ENCODE data around the gene PHKB. TPM values are rescaled to one million over a fixed set of nuclear protein-coding genes. Genes with fewer than 3 reads are reported as not detected.

Gene PHKB
- total and polyA plus RNA-seq, 2 of the 8 experiments (the other 6 are each of a cell fraction or from before 2014, with no cell fraction given) = 18.6 to 38.3 TPM

- H3K18ac ChIP-seq (ENCODE audit: extremely low read depth, low read length) = no peak overlapping the region
- H2BK20ac ChIP-seq (ENCODE audit: low read length) = no peak overlapping the region
- H3K4ac ChIP-seq (replicated peaks; ENCODE audit: insufficient read length, low read depth, low read length) = no peak overlapping the region
- no peak for DNase-seq (ENCODE audit: low read depth in 1 of 2, low spot score in 2 of 2)
- no peak overlapping the region for H3K27ac ChIP-seq (ENCODE audit: low read depth, low read length)
- no peak for FAIRE-seq
- H4K5ac ChIP-seq (ENCODE audit: insufficient read length, low read depth, low read length) = no peak overlapping the region
- no peak overlapping the region for H3K4me2 ChIP-seq (ENCODE audit: insufficient read depth in 1 of 2, low read depth in 2 of 2, low read length in 2 of 2)
- no peak overlapping the region for H2BK5ac ChIP-seq (ENCODE audit: low read depth, low read length)
- no peak overlapping the region for H4K91ac ChIP-seq (replicated peaks; ENCODE audit: insufficient read length, low read length)
- no peak overlapping the region for H2BK120ac ChIP-seq (replicated peaks; ENCODE audit: low read depth, low read length)
- no peak overlapping the region for H4K8ac ChIP-seq (ENCODE audit: extremely low read depth, insufficient read depth, low read length)
- no peak for TF ChIP-seq BACH1 (IDR thresholded peaks at IDR 0.05; ENCODE audit: low read length)
- TF ChIP-seq, protein P1, sequence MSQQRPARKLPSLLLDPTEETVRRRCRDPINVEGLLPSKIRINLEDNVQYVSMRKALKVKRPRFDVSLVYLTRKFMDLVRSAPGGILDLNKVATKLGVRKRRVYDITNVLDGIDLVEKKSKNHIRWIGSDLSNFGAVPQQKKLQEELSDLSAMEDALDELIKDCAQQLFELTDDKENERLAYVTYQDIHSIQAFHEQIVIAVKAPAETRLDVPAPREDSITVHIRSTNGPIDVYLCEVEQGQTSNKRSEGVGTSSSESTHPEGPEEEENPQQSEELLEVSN (IDR thresholded peaks at IDR 0.05) = no peak
- TF ChIP-seq POLR2A (IDR thresholded peaks at IDR 0.05; ENCODE audit: control extremely low read depth in 1 of 2, low read depth in 2 of 2, low read length in 2 of 2) = no peak
- no peak for TF ChIP-seq RAD21 (IDR thresholded peaks at IDR 0.05 in 1 of 2, conservative IDR thresholded peaks at IDR 0.05 in 1 of 2; ENCODE audit: low read depth in 2 of 2, low read length in 2 of 2)
- TF ChIP-seq CREB1 (IDR thresholded peaks at IDR 0.05) = no peak
- no peak for TF ChIP-seq GABPA (IDR thresholded peaks at IDR 0.05; ENCODE audit: borderline replicate concordance, insufficient read depth, low read length)
- TF ChIP-seq, protein P2, sequence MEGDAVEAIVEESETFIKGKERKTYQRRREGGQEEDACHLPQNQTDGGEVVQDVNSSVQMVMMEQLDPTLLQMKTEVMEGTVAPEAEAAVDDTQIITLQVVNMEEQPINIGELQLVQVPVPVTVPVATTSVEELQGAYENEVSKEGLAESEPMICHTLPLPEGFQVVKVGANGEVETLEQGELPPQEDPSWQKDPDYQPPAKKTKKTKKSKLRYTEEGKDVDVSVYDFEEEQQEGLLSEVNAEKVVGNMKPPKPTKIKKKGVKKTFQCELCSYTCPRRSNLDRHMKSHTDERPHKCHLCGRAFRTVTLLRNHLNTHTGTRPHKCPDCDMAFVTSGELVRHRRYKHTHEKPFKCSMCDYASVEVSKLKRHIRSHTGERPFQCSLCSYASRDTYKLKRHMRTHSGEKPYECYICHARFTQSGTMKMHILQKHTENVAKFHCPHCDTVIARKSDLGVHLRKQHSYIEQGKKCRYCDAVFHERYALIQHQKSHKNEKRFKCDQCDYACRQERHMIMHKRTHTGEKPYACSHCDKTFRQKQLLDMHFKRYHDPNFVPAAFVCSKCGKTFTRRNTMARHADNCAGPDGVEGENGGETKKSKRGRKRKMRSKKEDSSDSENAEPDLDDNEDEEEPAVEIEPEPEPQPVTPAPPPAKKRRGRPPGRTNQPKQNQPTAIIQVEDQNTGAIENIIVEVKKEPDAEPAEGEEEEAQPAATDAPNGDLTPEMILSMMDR (IDR thresholded peaks at IDR 0.05; ENCODE audit: control extremely low read depth in 1 of 3, insufficient read depth in 1 of 3, low read depth in 1 of 3, low read length in 3 of 3) = no peak
- TF ChIP-seq SP2 (IDR thresholded peaks at IDR 0.05; ENCODE audit: low read length) = no peak
- TF ChIP-seq SAP30 (IDR thresholded peaks at IDR 0.05; ENCODE audit: insufficient read depth, insufficient replicate concordance, low read length) = no peak
- no peak for TF ChIP-seq RXRA (IDR thresholded peaks at IDR 0.05; ENCODE audit: insufficient read depth, low read depth, low read length)
- no peak for TF ChIP-seq TBP (IDR thresholded peaks at IDR 0.05; ENCODE audit: low read depth, low read length)
- H3K36me3 ChIP-seq (ENCODE audit: control insufficient read depth in 2 of 4, insufficient read depth in 4 of 4, low read length in 3 of 4) = no peaks in the 10 kb centered on the region
- 93% methylated on average over 6 of the region's 6 CpGs; no CpG with 5 or more reads in 1 of the 2 experiments for WGBS, 2 experiments (ENCODE audit: extremely low coverage in 1 of 2, insufficient coverage in 1 of 2, insufficient read length in 1 of 2, insufficient replicate concordance in 2 of 2, low coverage in 1 of 2, low lambda C conversion rate in 2 of 2, missing lambda C conversion rate in 1 of 2)
- no peak overlapping the region for H2BK12ac ChIP-seq (ENCODE audit: low read depth, low read length)
- H2AK5ac ChIP-seq (ENCODE audit: low read depth, low read length) = no peak overlapping the region
- H3K27me3 ChIP-seq (replicated peaks in 1 of 4; ENCODE audit: control insufficient read depth in 3 of 4, extremely low read depth in 1 of 4, insufficient read depth in 3 of 4, low read length in 3 of 4) = no peaks in the 10 kb centered on the region
- no peaks in the 10 kb centered on the region for H3K9me3 ChIP-seq (ENCODE audit: insufficient read depth in 2 of 2, low read depth in 1 of 2, low read length in 1 of 2)
- peaks cover 0 to 3% (median under 1%) of the 10 kb centered on the region in 4 experiments; a peak in 2 of 7 replicates for H3K4me1 ChIP-seq (replicated peaks in 1 of 4; ENCODE audit: control insufficient read depth in 3 of 4, insufficient read depth in 4 of 4, low read length in 3 of 4)
- no peak overlapping the region for H2BK15ac ChIP-seq (ENCODE audit: low read length)
- H2AFZ ChIP-seq (ENCODE audit: low read length) = no peak overlapping the region
- H3K79me1 ChIP-seq (ENCODE audit: low read depth, low read length) = no peaks in the 10 kb centered on the region
- no peak overlapping the region for H3K23ac ChIP-seq (ENCODE audit: insufficient read length)
- no peak overlapping the region for H3K14ac ChIP-seq (ENCODE audit: insufficient read length)
- H3K79me2 ChIP-seq (ENCODE audit: control insufficient read depth in 1 of 2, insufficient read depth in 2 of 2, low read length in 2 of 2) = no peaks in the 10 kb centered on the region
- H3K4me3 ChIP-seq (ENCODE audit: extremely low read depth in 1 of 4, insufficient read depth in 2 of 4, low read depth in 3 of 4, low read length in 4 of 4) = no peak overlapping the region
- ChIA-PET POLR2A (ENCODE audit: partially characterized antibody) (no interaction called here), CTCF (ENCODE audit: partially characterized antibody) (no interaction called here)
- H4K20me1 ChIP-seq (replicated peaks in 1 of 2; ENCODE audit: control insufficient read depth in 1 of 2, insufficient read depth in 2 of 2, low read length in 2 of 2) = no peaks in the 10 kb centered on the region
- no peaks in the 10 kb centered on the region for H3K23me2 ChIP-seq (ENCODE audit: low read depth, low read length)
- no peak overlapping the region for H3K9ac ChIP-seq (replicated peaks in 1 of 4; ENCODE audit: extremely low read depth in 1 of 4, low read depth in 3 of 4, low read length in 3 of 4)
- no peak overlapping the region for H3K56ac ChIP-seq (replicated peaks; ENCODE audit: insufficient read length, low read depth, low read length)
Observed at GRCh38 chr16:47727131-47727530, 266.0 kb downstream of the PHKB start.

Data from H1 (cell line).